GM12891 (cell line): ENCODE measurements around the gene SLC8A2.

Source experiments
- PAX5 ChIP-seq: IDR thresholded peaks from 2 replicates; pipeline ENCODE4 v1.6.1; 2011; ENCODE audit warnings: low read length, moderate library complexity, mild to moderate bottlenecking; ENCODE audit not compliant: insufficient read depth, severe bottlenecking
- POLR2A ChIP-seq: IDR thresholded peaks from 2 replicates; pipeline ENCODE4 v1.6.1; 2011; ENCODE audit warnings: low read depth, low read length, control low read depth
- POLR2AphosphoS5 ChIP-seq: IDR thresholded peaks from 2 replicates; pipeline ENCODE4 v1.6.1; 2011; ENCODE audit warnings: low read depth, low read length, control low read depth
- POU2F2 ChIP-seq: IDR thresholded peaks from 2 replicates; pipeline ENCODE4 v1.6.1; 2011; ENCODE audit warnings: low read depth, mild to moderate bottlenecking, control low read depth, low read length, moderate library complexity
- SPI1 ChIP-seq: IDR thresholded peaks from 2 replicates; pipeline ENCODE4 v1.6.1; 2011; ENCODE audit warnings: low read depth, low read length, control low read depth
- TAF1 ChIP-seq: IDR thresholded peaks from 2 replicates; pipeline ENCODE4 v1.6.1; 2011; ENCODE audit warnings: low read depth, low read length, control low read depth

DNA sequence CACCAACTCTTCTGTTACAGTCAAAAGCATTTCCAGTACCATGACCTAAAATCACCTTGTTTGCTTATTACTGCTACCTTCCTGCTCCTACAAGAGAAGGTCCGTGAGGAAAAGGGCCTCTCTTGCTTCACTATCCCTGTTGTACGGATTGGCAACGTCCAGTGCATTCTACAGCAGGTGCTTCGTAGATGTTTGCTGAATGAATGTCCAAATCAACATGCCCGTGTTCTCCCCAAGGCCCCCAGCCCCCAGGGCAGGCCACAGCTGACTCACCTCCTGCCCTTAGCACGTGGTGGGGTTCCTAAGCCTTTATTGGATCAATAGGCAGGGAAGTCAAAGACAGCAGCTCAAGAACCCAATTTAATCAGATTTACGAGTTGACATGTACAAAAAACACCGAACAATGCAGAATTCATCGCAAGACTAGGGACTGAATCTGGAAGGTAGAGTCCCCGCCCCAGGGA lies 48.7 kb upstream of the SLC8A2 start:
- TF ChIP-seq POLR2A (no peak), POLR2AphosphoS5 (no peak), POU2F2 (no peak), TAF1 (no peak), SPI1 (no peak), PAX5 (no peak)
